Stimulated activated CD8-positive, alpha-beta memory T cell treated with anti-CD3 and anti-CD28 coated beads, Interleukin-12 subunit alpha, Interleukin-12 subunit beta, amount 100 ng/mL, for 1 hour (primary cell): ENCODE data around the gene STK36.

Source experiments
- DNase-seq: peaks from one replicate; pipeline ENCODE4 v3.0.0-alpha.2; 2020; ENCODE audit warnings: low read depth

The STK36 gene

DNA sequence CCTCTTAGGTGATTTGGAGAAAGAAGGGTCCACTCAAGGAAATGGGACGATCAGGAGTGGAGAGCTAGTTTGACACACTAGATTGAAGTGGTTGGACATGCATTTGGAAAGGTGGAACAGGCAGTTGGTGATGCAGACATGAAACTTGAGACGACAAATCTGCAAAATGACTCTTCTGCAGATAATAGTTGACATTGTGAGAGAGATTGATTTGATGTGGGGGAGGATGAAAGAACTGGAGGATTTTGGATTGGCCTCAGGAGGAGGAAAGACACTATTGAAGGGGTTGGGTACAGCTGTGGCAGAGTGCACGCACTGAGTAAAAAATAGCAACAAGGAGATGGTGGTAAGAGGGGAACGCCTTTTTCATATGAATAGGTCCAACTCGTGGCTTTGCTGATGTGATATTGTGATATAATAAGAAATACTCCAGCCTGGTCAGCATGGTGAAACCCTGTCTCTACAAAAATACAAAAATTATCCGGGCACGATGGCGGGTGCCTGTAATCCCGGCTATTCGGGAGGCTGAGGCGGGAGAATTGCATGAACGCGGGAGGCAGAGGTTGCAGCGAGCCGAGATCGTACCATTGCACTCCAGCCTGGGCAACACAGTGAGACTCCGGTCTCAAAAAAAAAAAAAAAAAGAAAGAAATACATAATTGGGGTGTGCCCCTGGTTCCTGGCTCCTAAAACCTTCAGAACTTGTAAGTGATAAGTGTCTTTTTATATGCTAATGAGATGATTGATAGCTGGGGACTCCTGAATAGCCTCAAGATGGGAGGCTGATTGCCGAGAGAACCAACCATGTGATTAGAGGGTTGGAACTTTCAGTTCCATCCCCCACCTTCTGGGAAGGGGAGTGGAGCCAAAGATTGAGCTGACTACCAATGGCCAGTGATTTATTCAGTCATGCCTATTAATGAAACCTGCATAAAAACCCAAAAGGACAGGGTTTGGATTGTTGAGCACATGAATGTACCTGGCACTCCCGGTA lies 48.5 kb downstream of the STK36 start:
- no peak for DNase-seq

DNA sequence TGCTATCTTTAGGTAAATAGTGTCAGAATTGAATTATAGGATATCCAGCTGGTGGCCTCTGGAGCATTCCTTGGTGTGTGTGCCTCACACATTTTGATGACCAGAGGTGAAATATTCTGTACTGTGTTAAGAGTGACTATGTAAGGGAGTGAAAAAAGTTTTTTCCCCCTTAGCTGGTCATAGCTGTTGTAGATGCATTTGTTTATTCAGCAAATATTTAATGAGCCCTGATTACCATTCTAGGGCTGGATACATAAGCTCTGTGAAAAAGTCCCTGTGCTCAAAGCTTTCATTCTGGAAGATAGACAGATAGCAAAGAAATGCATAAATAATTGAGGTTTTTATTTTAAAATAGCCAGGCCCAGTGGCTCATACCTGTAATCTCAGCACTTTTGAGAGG lies 49.6 kb downstream of the STK36 start:
- no peak for DNase-seq

GRCh38 chr2:218721934-218722333 lies 50.0 kb downstream of the STK36 start:
- DNase-seq, result no peak

- no peak for DNase-seq
Measured at GRCh38 chr2:218722419-218722818, 50.5 kb downstream of the STK36 start.

DNA sequence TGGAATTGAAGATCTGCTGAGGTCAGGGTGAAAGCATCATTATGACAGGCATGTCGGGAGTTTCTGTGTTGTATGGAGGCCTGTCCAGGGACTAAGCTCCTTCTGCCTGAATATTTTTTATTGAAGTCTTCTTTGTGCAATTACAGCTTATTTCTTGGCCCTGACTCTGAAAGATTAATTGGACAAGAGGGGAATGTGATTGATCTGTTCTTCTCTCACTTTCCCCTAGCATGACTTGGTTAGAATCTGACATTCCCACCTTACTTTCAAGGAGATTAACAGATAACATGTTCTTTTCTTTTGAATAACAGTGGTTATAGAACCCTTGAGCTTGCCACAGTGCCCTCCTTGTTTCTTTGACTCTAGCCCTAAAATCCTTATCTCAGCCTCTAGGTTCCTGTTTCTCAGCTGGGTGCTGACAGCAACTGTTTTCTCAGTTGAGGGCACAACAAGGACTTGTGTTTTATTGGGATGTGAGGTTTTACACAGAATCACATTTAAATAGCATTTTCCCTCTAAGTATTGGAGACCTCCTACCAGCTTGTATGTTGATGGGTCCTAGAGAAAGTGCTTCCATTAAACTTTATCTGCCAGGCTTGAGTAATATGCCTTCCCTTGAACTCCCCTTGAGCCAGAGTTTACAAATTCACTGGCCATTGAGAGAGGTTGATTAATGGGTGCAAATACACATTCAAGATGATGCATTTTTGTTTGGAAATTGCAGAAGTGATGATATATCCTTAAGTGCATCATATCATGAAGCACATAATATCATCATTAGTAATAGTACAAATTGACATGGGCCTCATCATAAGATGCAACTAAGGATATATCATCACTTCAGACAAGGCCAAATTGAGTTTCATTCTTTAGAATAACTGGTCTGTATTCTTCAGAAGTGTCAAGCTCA lies 51.2 kb downstream of the STK36 start:
- DNase-seq, result no peak

- DNase-seq, result no peak
Measured at GRCh38 chr2:218726004-218726574, 54.2 kb downstream of the STK36 start.

GRCh38 chr2:218727502-218728165 lies 55.7 kb downstream of the STK36 start:
- DNase-seq, result no peak

GRCh38 chr2:218729640-218730039 lies 57.8 kb downstream of the STK36 start:
- DNase-seq, result no peak

DNA sequence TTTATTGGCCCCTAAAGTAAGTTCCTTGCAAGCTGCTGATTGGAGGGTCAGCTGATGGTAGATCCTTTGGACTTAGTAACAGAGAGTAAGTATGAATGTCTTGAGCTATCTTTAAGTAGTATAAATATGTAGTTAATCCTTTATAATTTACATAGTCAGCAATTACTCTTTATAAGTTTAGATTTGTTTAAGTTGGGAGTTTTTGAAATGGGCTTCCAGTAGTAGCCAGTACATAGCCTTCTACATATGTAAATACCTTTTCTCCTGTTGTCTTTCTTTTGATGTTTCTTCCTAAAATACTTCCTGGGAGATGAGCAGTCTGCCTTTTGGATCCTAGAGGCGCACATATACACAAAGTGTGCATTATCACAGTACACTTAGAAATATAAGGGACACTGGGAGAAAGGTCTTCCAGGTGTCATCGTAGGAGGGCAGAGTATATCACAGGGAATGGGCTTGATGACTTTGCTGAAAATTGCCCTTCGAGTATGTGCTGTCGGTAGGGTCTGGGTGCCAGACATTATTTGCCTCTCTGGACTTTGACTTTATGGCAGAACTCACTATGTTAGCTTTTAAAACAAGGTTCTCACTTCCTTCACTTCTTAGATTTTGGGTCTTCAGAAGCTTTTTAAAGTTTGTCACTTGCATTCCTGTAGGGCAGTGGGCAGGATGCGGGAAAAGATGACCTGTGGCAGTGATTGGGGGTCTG lies 60.3 kb downstream of the STK36 start:
- no peak for DNase-seq

- no peak for DNase-seq
Measured at GRCh38 chr2:218732761-218733158, 60.9 kb downstream of the STK36 start.

GRCh38 chr2:218733171-218734021 lies 61.5 kb downstream of the STK36 start:
- no peak for DNase-seq

- no peak for DNase-seq
Measured at GRCh38 chr2:218734190-218734975, 62.5 kb downstream of the STK36 start.

- DNase-seq, result no peak
Measured at GRCh38 chr2:218736531-218736930, 64.6 kb downstream of the STK36 start.

DNA sequence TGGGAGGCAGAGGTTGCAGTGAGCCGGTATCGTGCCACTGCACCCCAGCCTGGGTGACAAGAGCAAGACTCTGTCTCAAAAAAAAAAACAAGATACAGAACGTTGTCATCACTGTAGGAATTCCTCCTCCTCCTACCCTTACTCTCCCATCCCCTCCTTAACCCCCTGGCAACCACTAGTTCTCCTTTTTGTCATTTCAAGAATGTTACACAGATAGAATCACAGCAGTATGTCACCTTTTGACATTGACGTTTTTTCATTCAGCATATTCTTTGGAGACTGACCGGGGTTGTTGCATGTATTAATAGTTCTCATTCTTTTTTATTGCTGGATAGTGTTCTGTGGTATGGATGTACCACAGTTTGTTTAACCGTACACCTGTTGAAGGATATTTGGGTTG lies 71.2 kb downstream of the STK36 start:
- no peak for DNase-seq

DNA sequence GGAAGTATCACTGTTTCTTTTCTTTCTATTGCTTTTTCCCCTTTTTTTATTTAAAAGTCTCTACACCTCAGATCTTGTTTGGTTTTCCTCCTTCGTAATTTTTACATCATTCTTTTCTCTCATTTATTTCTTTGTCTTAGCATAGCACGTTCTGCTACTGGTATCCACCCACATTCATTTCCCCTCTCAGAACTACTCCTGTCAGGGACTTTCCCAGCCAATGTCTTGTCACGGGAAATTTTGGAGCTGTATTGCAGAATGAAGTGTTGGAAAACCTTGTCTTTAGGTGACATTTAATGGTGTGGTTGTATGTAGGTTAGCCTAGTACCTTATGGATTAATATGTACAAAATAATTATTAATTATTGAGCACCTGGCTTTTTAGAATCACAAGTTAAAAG lies 72.7 kb downstream of the STK36 start:
- no peak for DNase-seq

DNA sequence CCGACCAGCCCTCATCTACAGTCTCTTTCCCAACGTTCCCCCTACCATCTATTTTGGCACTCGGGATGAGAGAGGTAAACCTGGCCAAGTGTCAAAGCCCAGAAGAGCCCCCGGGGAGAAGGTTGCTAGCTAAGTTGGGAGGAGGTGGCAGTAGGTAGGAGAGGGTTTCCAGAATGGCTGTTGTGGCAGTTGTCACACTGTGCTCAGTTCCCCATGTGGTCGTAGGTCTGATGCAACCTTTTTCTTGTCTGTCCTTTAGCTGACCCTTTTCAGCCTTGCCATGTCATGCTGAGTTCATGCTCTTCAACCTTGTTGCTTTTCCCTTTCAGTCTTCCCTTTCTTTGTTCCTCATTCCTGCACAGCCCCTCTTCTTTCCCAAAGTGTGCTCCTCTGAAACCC lies 73.3 kb downstream of the STK36 start:
- no peak for DNase-seq

GRCh38 chr2:218745559-218746469 lies 73.9 kb downstream of the STK36 start:
- no peak for DNase-seq

- no peak for DNase-seq
Measured at GRCh38 chr2:218746470-218746795, 74.5 kb downstream of the STK36 start.

- DNase-seq, result no peak
Measured at GRCh38 chr2:218746960-218747359, 75.1 kb downstream of the STK36 start.
